RCC 7860 (cell line): ENCODE results near the gene ETV5.
"Not testable (repeated sequence)": the region's sequence is repeated elsewhere in the genome, so short reads cannot be mapped to it uniquely, and the experiment has no call there.

Experiments used
- DNase-seq: peaks from one replicate; pipeline ENCODE4 v3.0.0-alpha.2; 2015; ENCODE audit warnings: low spot score
- FAIRE-seq: peaks from 2 replicates; lab custom pipeline; 2012; peaks lifted over from hg19 to GRCh38; lab: Jason Lieb, UNC

The ETV5 gene

DNA sequence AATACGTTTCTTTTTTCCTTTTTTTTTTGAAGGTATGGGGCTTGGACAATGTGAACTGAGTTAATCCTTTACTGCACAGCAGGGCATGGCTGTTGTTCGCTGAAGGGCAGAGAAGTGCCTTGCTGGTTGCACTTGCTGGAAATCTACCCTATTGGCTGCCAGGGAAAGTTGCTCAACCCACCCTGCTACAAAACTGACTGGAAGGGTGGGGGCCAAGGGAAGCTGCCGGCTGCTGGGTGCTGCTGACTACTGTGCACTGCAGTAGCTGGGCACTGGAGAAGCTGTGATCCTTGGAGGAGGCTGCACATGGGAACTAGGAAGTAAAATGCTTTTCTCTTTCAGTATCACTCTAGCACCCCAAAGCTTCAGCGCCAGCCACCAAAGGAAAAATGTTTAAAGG lies 70.5 kb downstream of the ETV5 start:
- no peak for FAIRE-seq
- DNase-seq, result no peak

DNA sequence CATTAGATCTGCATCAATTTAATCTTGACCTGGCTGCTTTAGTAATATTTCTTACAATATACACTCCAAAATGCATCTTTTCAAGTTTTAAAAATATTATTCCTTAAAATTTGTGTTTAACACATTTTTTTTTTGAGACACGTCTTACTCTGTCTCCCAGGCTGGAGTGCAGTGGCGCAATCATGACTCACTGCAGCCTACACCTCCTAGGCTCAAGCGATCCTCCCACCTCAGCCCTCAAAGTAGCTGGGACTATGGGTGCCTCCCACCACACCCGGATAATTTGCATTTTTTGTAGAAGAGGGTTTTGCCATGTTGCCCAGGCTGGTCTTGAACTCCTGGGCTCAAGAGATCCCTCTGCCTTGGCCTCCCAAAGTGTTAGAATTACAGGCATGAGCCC lies 73.6 kb downstream of the ETV5 start:
- no peak for FAIRE-seq

DNA sequence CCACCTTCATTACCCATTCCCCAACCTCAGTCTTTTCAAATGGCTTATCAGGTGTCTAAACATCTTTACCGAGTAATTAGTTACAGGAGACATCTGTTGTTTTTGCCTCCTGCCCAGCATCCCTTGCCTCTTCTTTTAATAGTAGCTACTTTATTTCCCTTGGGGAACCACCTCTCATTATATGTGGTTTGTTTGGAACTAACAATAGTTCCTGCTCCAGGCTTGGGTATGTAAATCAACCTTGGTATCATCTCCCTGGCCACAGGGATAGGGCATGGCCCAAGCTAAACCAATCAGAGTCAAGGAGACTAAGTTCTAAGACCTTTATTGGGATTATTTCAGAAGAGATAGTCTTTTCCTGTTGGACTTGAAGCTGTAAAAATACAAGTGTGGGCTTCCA lies 76.6 kb downstream of the ETV5 start:
- no peak for FAIRE-seq

More for the DNA sequence above, 73.6 kb downstream of the ETV5 start:
- DNase-seq, result no peak

DNA sequence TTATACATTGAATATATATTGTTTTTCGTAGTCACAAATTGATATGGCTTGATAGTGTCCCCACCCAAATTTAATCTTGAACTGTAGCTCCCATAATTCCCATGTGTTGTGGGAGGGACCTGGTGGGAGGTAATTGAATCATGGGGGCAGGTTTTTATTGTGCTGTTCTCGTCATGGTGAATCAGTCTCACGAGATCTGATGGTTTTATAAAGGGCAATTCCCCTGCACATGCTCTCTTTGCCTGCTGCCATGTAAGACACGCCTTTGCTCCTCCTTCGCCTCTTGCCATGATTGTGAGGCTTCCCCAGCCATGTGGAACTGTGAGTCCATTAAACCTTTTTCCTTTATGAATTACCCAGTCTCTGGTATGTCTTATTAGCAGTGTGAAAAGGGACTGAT lies 82.9 kb downstream of the ETV5 start:
- DNase-seq, FAIRE-seq: not testable (repeated sequence)

More for the DNA sequence above, 76.6 kb downstream of the ETV5 start:
- DNase-seq, result no peak

DNA sequence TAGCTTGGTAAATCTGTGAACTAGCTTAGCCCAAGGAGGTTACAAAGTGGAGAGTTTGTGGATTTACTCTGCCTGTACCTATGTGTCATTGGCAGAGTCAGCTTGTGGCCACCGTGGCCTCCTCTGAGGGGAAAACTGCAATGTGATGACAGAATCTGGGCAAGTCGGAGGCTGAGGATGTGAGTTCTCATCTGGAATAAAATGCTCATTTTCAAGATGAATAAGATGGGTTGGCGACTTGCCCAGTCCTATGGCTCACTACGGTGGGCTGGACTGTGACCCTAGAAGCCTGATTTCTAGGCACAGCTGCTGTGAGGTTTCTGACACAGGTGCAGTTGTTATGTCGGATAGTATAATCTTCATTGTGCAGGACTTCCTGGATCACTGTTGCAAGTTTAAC lies 83.7 kb downstream of the ETV5 start:
- DNase-seq (peak; percentile 22), FAIRE-seq (no peak)

DNA sequence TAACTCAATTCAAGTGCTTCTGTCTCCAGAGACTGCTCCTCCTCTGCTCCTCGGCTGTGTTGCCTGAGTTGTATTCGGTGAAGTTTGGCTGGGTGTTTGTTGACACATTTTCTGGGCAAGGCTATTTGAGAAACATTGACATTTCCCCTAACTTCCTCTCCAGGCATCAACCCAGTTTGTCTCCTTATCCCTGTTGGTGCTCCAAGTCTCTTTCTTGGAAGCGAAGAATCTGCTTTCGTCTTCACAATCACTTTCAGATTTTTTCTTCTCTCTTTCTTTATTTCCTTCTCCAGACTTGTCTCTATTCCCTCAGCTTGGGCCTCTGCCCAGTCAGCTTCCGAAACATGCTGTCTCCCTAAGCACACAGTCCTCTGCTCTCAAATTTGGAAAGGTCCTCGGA lies 84.7 kb downstream of the ETV5 start:
- DNase-seq, result no peak
- no peak for FAIRE-seq

DNA sequence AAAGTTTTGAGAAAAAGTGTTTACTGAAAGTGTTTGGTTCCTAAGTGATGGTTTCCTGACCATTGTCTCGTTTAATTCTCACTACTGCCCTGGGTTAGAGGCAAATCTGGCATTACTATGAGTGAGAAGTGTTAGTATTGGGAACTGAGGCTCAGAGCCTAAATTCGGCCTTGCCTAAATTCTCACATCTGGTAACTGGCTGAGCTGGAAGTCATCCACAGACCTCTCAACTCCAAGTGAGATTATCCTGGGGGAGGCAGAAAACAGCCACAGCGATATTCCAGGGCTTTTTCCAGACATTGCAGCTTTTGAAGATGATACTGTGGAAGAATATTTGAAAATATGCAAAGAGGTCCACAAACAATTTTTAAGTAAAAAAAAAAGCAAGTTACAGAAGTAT lies 86.0 kb downstream of the ETV5 start:
- DNase-seq (no peak), FAIRE-seq (no peak)

DNA sequence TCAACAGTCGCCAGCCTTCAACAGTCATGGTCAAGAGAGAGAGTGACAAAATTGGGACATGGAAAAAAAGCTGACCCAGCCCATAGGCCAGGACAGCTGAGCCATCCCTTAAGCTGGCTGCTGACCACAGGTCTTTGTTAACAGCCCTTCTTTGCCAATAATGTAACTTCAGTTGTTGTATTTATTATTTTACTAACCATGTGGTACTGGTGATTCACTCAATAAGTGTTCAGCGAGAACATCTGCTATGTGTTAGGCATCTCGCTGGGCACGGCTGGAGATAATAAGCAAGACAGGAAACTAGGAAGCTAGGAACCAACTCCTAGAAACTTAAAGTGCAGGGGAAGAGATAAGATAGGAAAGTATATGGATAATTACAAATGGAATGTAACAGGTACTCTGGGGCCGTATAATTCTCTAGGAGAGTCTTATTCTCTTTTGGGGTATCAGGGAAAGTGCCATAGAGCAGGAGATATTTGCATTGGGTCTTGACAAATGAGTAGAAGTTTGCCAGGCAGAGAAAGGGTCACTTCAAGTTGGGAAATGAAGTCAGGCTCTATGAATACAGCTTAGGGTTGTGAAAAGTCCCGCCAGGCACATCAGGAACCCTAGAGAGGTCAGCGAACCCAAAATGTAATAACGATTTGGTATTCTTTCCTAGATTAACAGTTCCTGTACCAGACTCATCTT lies 87.1 kb downstream of the ETV5 start:
- DNase-seq, result peak; percentile 55
- FAIRE-seq, result no peak

DNA sequence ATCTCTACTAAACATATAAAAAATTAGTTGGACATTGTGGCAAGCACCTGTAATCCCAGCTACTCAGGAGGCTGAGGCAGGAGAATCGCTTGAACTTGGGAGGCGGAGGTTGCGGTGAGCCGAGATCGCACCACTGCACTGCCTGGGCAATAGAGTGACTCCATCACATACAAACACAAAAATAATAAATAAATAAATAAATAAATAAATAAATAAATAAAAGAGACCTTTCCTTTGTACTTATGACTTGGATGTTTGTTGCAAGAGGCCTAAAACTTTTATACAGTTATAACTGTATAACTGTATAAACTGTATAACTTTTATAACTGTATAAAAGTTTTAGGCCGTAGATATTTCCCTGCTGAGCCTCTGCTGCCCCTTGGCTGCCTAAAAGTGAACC lies 87.6 kb downstream of the ETV5 start:
- FAIRE-seq, DNase-seq: not testable (repeated sequence)

DNA sequence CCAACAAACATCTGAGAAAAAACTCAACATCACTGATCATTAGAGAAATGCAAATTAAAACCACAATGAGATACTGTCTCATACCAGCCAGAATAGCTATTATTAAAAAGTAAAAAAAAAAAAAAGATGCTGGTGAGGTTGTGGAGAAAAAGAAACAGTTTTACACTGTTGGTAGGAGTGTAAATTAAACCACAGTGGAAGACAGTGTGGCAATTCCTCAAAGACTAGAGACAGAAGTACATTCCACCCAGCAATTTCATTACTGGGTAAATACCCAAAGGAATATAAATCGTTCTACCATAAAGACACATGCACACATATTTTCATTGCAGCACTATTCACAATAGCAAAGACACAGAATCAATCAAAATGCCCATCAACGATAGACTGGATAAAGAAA lies 89.6 kb downstream of the ETV5 start:
- not testable (repeated sequence) for DNase-seq, FAIRE-seq

DNA sequence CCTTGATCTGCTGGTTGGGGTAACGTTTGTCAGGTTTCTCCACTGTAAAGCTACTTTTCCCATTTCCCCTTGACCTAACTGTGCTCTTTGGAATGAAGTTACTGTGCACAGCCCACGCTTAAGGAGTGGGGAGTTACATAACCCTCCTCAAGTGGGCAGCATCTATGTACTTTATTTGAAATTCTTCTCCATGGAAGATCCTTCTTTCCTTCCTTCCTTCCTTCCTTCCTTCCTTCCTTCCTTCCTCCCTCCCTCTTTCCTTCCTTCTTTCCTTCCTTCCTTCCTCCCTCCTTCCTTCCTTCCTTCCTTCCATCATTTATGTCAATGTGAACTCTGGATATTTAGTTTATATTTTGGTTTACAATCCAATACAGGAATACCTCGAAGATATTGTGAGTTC lies 94.0 kb downstream of the ETV5 start:
- DNase-seq (no peak), FAIRE-seq (no peak)

DNA sequence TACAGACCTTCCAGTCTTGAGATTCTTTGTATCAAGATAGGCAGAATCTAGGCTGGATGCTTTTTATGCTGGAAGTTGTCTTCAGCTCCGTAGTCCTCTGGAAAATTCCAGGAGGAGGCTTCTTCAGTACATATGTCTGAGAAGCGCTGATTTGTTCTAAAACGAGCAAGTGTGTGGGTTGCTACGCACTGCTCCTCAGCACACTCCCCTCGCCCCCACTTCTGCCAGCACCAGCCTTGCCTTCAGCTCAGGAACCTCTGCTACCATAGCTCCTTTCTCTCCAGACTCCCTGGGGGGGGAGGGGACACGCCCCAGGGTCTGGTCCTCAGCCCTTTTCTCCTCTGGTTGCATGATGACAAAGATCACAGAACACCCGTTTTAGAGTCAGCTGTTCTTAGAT lies 95.6 kb downstream of the ETV5 start:
- DNase-seq (no peak), FAIRE-seq (no peak)

DNA sequence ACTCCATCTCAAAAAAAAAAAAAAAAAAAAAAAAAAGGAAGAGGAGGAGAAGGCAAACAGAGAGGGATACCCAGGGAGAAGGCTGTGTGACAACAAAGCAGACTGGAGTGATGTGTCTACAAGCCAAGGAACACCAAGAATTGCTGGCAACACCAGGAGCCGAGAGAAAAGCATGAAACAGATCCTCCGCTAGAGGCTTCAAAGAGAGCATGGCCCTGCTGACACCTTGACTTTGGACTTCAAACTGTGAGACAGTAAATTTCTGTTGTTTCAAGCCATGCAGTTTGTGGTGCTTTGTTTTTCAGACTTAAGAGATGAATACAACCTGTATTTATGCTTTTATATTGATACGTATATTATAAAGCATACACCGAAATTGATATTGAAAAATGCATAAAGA lies 96.8 kb downstream of the ETV5 start:
- FAIRE-seq (no peak), DNase-seq (no peak)

DNA sequence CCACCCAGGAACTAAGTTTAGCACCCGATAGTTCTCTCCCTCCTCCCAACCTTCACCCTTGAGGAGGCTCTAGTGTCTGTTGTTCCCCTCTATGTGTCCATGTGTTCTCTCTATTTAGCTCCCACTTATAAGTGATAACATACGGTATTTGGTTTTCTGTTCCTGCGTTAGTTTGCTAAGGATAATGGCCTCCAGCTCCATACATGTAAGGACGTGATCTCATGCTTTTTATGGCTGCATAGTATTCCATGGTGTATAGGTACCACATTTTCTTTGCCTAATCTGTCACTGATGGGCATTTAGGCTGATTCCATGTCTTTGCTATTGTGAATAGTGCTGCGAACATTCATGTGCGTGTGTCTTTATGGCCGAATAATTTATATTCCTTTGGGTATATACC lies 104.2 kb downstream of the ETV5 start:
- DNase-seq (no peak), FAIRE-seq (no peak)

DNA sequence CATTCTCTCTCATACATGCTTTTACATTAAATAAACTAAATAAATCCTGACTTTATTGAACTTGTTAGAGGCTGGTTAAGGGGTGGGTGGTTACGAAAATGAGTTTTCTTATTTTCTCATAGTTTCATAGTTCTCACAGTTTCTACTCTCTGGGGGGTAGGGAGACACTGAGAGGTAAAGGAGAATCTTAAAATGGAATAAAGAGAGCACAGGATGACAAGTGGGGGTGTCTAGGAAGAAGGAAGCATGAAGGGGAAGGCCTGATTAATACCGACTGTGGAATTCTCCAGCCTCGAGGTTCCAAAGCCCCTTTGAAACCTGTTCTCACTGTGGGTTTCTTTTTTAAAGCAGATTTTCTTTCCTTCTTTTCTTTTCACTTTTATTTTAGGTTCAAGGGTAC lies 104.7 kb downstream of the ETV5 start:
- DNase-seq, result no peak
- FAIRE-seq, result no peak

DNA sequence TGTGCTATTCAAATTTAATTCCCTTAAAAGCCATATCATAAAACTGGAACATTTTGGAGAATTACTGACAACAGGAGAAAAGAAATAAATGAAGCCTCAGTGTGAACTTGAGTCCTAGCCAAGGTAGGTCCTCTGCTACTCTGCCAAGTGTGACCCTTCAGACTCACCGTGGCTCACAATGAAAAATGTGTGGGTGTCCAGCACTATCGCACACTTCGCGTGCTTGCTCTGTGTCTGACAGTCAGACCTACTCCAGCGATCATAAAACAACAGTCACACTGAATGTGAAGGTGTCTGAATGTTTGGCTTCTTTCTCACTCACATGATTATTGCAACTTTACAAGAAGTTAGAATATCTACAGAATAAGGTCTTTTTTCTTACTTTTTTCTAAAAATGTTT lies 105.3 kb downstream of the ETV5 start:
- DNase-seq (no peak), FAIRE-seq (no peak)

DNA sequence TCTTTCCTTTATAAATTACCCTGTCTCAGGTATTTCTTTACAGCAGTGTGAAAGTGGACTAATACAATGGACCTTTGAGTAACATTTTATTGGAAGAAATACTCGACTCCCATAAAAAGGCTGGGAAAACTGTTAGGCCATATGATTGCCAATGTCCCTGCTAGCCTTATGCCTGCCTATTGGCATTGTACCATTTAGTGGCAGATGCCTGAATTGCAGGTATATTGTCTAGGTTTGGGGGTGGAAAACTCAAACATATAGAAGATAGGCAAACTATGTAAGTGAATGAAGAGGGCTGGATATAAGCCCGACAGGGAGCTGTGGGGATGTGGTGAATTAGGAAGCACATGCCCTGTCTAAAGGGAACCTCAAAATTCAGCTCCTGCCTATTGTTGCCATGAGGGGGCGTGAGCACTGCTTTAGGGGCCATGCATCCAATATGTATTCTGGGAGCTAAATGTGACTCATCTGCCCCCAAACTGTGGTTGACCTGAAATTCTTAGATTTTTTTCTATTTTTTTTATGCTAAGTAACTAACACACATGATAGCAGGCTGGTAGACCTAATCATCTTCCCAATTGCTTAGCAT lies 105.9 kb downstream of the ETV5 start:
- no peak for FAIRE-seq
- DNase-seq, result no peak

DNA sequence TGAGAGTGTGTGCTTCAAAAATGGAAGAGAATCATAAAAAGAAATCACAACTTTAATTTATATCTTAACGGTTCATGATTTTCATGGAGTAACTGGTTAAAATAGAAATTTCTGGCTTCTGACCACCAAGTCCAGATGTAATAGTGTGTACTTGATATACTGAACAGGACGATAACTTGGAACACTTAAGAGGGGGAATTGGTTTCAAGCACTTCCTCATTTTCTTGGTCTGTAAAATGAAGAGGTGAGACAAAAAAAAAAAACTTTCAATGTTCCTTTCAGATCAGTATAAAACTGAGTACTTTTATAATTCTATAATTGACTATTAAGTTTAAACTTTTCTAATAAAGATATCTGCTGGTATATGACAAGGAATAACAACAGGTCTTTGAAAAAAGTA lies 107.0 kb downstream of the ETV5 start:
- DNase-seq (no peak), FAIRE-seq (no peak)

DNA sequence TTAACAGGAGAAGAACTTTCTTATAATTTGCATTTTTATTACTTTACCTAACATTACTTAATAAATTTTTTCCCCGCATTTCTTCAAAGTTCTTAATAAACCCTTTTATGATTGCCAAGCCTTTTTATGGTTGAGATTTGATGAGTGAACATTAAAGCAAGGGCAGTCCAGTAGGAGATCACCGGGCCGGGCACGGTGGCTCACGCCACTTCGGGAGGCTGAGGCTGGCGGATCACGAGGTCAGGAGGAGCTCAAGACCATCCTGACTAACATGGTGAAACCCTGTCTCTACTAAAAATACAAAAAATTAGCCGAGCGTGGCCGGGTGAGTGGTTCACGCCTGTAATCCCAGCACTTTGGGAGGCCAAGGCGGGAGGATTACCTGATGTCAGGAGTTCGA lies 109.7 kb downstream of the ETV5 start:
- no peak for DNase-seq

DNA sequence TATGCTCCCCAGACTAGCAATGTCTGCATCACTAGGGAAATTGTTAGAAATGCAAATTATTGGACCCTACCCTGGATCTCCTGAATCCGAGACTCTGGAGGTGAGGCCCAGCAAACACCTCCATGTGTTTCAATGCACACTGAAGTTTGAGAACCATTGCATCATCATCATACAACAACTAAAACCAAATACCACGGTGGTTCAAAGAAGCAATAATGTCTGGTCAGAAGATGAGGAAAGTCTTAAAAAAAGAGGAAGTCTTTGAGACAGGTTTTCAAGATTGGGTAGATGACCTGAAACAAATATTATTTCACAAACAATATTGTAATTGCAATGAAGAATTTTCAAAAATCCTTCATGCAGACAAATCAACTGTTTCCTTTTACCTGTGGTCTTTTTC lies 110.8 kb downstream of the ETV5 start:
- DNase-seq (no peak), FAIRE-seq (no peak)

More for the DNA sequence above, 109.7 kb downstream of the ETV5 start:
- no peak for FAIRE-seq

DNA sequence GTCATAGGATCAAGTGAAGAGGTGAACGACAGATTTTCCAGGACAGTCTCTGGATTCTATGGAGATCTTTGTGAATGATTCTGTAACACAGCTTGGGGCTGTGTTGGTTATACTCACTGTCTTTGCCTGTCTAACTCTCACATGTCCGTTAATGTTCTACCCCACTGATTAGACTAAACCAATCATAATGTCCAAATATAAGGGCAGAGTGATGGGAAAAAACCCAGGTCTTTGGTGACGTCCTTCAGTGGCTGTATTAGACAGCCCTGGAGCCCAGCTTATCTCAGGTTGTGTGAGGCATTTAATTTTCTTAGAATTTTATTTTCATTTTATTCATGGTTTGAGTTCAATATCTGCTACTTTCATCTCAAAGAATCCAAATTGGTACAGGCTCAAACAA lies 111.8 kb downstream of the ETV5 start:
- FAIRE-seq (no peak), DNase-seq (no peak)
